ENCODE results near the gene ZNF804B. TPM values are rescaled to one million over a fixed set of nuclear protein-coding genes. Genes with fewer than 3 reads are reported as not detected.

The ZNF804B gene
- total RNA-seq, 4 donors from 2014 or later = not detected

DNA sequence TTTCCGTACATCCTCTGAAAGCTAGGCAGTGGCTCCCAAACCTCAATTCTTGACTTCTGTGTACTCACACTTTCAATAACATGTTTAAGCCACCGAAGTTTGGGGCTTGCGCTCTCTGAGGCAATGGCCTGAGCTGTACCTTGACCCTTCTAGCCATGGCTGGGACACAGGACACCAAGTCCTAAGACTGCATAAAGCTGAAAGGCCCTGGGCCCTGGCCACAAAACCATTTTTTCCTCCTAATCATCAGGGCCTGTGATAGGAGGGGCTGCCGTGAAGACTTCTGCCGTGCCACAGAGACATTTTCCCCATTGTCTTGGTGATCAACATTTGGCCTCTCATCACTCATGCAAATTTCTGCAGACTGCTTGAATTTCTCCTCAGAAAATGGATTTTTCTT lies 252.5 kb downstream of the ZNF804B start:
- TF ChIP-seq, protein P1, sequence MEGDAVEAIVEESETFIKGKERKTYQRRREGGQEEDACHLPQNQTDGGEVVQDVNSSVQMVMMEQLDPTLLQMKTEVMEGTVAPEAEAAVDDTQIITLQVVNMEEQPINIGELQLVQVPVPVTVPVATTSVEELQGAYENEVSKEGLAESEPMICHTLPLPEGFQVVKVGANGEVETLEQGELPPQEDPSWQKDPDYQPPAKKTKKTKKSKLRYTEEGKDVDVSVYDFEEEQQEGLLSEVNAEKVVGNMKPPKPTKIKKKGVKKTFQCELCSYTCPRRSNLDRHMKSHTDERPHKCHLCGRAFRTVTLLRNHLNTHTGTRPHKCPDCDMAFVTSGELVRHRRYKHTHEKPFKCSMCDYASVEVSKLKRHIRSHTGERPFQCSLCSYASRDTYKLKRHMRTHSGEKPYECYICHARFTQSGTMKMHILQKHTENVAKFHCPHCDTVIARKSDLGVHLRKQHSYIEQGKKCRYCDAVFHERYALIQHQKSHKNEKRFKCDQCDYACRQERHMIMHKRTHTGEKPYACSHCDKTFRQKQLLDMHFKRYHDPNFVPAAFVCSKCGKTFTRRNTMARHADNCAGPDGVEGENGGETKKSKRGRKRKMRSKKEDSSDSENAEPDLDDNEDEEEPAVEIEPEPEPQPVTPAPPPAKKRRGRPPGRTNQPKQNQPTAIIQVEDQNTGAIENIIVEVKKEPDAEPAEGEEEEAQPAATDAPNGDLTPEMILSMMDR (IDR thresholded peaks at IDR 0.05; ENCODE audit: low read depth) = no peak

DNA sequence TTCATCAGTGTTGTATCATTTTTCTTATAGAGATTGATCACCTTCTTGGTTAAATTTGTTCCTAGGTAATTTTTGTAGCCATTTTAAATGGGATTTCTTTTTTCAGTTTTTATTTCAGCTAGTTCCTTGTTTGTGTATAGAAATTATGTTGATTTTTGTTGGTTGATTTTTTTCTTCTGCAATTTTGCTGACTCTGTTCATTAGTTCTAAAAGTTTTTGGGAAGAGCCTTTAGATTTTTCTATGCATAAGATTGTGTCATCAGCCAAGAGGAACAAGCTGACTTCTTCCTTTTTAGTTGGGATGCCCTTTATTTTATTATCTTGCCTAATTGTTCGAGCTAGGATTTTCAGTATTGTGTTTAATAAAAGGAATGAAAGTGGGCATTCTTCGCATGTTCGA lies 258.2 kb downstream of the ZNF804B start:
- TF ChIP-seq, protein P1 (IDR thresholded peaks at IDR 0.05; ENCODE audit: low read depth) = no peak

DNA sequence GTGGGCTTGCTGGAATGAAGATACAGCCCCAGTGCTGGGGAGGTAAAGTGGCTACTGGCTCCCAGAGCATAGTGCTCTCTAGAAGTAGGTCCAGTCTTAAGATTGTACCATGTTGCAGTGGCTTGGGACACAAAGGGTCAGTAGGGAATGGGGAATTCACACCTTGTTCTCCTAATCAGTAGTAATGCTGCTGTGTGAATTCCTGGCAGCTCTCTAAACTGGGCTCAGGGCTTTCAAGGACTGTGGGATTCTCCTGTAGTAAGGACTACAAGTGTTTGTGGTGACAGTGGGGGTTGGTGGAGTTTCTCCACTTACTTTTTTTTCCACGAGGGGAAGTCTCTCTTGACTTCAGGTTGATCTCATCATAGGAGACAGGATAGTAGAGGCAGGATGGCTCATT lies 262.2 kb downstream of the ZNF804B start:
- TF ChIP-seq, protein P1 (IDR thresholded peaks at IDR 0.05; ENCODE audit: low read depth) = no peak

- TF ChIP-seq, protein P1 (IDR thresholded peaks at IDR 0.05; ENCODE audit: low read depth) = no peak
Observed at GRCh38 chr7:89023206-89023605, 263.7 kb downstream of the ZNF804B start.

- TF ChIP-seq, protein P1 (IDR thresholded peaks at IDR 0.05; ENCODE audit: low read depth) = no peak
Observed at GRCh38 chr7:89023877-89024276, 264.4 kb downstream of the ZNF804B start.

DNA sequence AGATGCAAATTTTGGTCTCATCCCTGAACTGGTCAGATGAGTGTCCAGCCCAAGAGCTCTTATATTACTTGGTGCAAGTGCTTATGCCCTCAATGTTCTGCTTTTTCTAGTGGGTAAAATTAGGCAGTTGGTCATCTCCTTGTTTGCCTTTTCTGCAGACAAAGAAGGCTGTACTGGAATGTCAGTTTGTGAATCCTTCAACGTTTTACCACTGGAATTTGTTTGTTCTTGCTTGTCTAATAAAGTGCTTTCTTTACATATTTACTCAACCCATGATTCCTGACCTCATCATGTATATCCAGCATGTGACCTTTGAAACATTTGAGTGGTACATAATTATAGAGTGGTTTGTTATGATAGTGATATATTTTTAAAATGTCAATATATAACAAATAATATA lies 268.3 kb downstream of the ZNF804B start:
- TF ChIP-seq, protein P1 (IDR thresholded peaks at IDR 0.05; ENCODE audit: low read depth) = no peak

DNA sequence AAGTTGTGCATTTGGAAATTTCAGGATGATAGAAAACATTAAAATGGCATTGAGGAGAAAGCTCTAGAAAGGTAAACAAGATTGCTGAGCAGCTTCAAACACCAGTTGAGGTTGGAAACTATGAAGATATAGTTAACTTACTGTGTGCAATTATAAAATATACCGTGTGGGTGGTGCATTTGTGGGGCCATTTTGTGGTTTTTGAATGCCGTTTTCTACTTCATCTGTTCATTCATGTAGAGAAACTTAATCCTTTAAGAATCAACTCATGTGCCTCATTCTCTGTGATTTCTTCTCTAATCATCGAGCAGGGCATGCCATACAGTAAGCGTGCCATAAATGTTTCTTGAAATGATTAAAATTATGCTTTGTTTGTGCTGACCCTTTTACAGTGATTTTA lies 268.8 kb downstream of the ZNF804B start:
- TF ChIP-seq, protein P1 (IDR thresholded peaks at IDR 0.05; ENCODE audit: low read depth) = no peak

Measured in subcutaneous adipose tissue (tissue), 4 donors.